Left lung (tissue), 10 donors: ENCODE measurements around the gene DOCK4. TPM values are rescaled to one million over a fixed set of nuclear protein-coding genes. Genes with fewer than 3 reads are reported as not detected.

Source experiments
- ATAC-seq: fragments of 200-7000 bp; cut with Tn5 transposase; one replicate; pipeline ENCODE4 v1.9.1; 2020; ENCODE audit warnings: moderate library complexity
- DNase-seq, 4 donors: peaks; one replicate each; pipeline ENCODE4 v3.0.0-alpha.2; 2013 to 2020
- H3K27ac ChIP-seq, 2 donors: fragments of 200-600 bp; sonication (generic) in 1 of 2; one replicate each; pipeline versions ENCODE4 v1.5.0 to v1.8.0; 2020 to 2021
- H3K27me3 ChIP-seq, 2 donors: fragments of 200-600 bp; sonication (generic) in 1 of 2; one replicate each; pipeline versions ENCODE4 v1.5.0 to v1.8.0; 2020 to 2021
- H3K36me3 ChIP-seq, 2 donors: fragments of 200-600 bp; sonication (generic) in 1 of 2; one replicate each; pipeline versions ENCODE4 v1.5.0 to v1.8.0; 2020 to 2021
- H3K4me1 ChIP-seq, 2 donors: fragments of 200-600 bp; one replicate each; pipeline ENCODE4 v1.8.0; 2021
- H3K4me3 ChIP-seq, 2 donors: fragments of 200-600 bp; sonication (generic) in 1 of 2; one replicate each; pipeline versions ENCODE4 v1.5.0 to v1.8.0; 2020 to 2021; ENCODE audit warnings: mild to moderate bottlenecking in 1 of 2
- H3K9me3 ChIP-seq, 2 donors: fragments of 200-600 bp; sonication (generic) in 1 of 2; one replicate each; pipeline versions ENCODE4 v1.5.0 to v1.8.0; 2020 to 2021
- CTCF ChIP-seq, 2 donors: fragments of 200-600 bp; sonication (generic) in 1 of 2; IDR thresholded peaks; one replicate each; pipeline versions ENCODE4 v1.5.0 to v1.8.0; 2021; ENCODE audit warnings: antibody characterized with exemption in 2 of 2
- intact Hi-C, 2 donors: fragments of 100-400 bp; cut with DNase I; formaldehyde crosslinking; loops; one replicate each; pipeline versions ENCODE4 v1.11.2 to v1.14.2; 2022
- polyA plus RNA-seq, 6 donors: library from polyadenylated mRNA; unstranded; fragments of 120-200 nt; gene quantifications; one replicate each; pipeline ENCODE4 v1.2.1, GENCODE V29; 2013; ENCODE audit not compliant: insufficient read length in 6 of 6
- total RNA-seq, 2 donors: library from RNA; stranded (reverse); fragmentation: NEBNext Ultra II Directional; extraction: Animal tissue kit (Norgen Biotek cat#: 25700); gene quantifications; one replicate each; pipeline ENCODE4 v1.2.1, GENCODE V29; 2021
- donor health status: DM: no; HTN: yes; CAD: no.
- donor health status: DM: no; HTN: no; CAD: no.

Gene DOCK4
- total and polyA plus RNA-seq, 8 donors: 38.9 to 64.3 (median 52.5) TPM

DNA sequence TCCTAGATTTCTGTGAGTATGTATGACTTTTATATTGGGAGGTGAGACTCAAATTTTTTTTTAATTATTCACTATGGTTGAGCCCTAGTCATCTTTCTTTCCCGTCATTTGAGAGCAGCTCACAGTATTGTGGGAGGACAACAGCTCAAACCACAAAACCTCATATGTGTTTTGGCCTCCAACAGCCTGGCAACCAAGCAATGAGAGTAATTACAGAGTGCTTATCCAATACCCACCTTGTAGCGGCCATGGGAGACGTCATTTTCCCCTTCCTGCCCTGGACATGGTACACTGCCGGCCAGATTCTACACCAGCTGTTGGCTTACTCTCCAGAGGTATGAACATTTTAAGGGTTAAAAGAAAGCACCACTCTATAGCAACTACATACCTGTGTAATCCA, 49.1 kb downstream of the DOCK4 start:
- H3K27ac ChIP-seq: peak overlapping the region in 1 of 2 donors; percentile 7
- H3K9me3 ChIP-seq: no peaks in the 10 kb centered on the region
- no peaks in the 10 kb centered on the region for H3K27me3 ChIP-seq
- H3K4me1 ChIP-seq: peaks cover 26 to 37% of the 10 kb centered on the region in 2 donors
- peak; percentile 26 for ATAC-seq
- H3K36me3 ChIP-seq: no peaks in the 10 kb centered on the region
- DNase-seq: no peak
- intact Hi-C loops: no loop called here
- no peak for TF ChIP-seq CTCF (IDR thresholded peaks at IDR 0.05)
- H3K4me3 ChIP-seq: no peak overlapping the region

GRCh38 chr7:112156412-112156811, 49.8 kb downstream of the DOCK4 start:
- peak overlapping the region in 1 of 2 donors; percentile 18 for H3K27ac ChIP-seq
- ATAC-seq (peak; percentile 20), DNase-seq (no peak)
- peaks cover 20 to 30% of the 10 kb centered on the region in 2 donors for H3K4me1 ChIP-seq
- intact Hi-C loops: no loop called here
- H3K36me3 ChIP-seq: no peaks in the 10 kb centered on the region
- no peaks in the 10 kb centered on the region for H3K27me3 ChIP-seq
- H3K9me3 ChIP-seq: no peaks in the 10 kb centered on the region
- TF ChIP-seq CTCF (IDR thresholded peaks at IDR 0.05): no peak
- H3K4me3 ChIP-seq: no peak overlapping the region

GRCh38 chr7:112154690-112155089, 51.5 kb downstream of the DOCK4 start:
- ATAC-seq: no peak
- no peaks in the 10 kb centered on the region for H3K27me3 ChIP-seq
- intact Hi-C loops: no loop called here
- H3K36me3 ChIP-seq: no peaks in the 10 kb centered on the region
- H3K27ac ChIP-seq: peak overlapping the region in 1 of 2 donors; percentile 33
- H3K4me3 ChIP-seq: no peak overlapping the region
- H3K9me3 ChIP-seq: no peaks in the 10 kb centered on the region
- no peak for DNase-seq
- peaks cover 5 to 13% of the 10 kb centered on the region in 2 donors for H3K4me1 ChIP-seq
- TF ChIP-seq CTCF (IDR thresholded peaks at IDR 0.05): no peak

GRCh38 chr7:112152186-112152585, 54.0 kb downstream of the DOCK4 start:
- H3K27ac ChIP-seq: no peak overlapping the region
- no peak for TF ChIP-seq CTCF (IDR thresholded peaks at IDR 0.05)
- intact Hi-C loops: no loop called here
- DNase-seq: no peak
- no peak overlapping the region for H3K4me3 ChIP-seq
- no peaks in the 10 kb centered on the region for H3K9me3 ChIP-seq
- H3K27me3 ChIP-seq: no peaks in the 10 kb centered on the region
- H3K4me1 ChIP-seq: peaks cover 5 to 7% of the 10 kb centered on the region in 2 donors
- H3K36me3 ChIP-seq: no peaks in the 10 kb centered on the region
- no peak for ATAC-seq

- Histone ChIP-seq H3K4me1 (peaks cover 0 to 7% of the 10 kb centered on the region in 2 donors), H3K36me3 (no peaks in the 10 kb centered on the region), H3K27me3 (no peaks in the 10 kb centered on the region), H3K27ac (no peak overlapping the region), H3K4me3 (no peak overlapping the region), H3K9me3 (no peaks in the 10 kb centered on the region)
- DNase-seq (no peak), ATAC-seq (no peak)
- intact Hi-C loops: no loop called here
- no peak for TF ChIP-seq CTCF (IDR thresholded peaks at IDR 0.05)
Observed at GRCh38 chr7:112150823-112151641, 55.2 kb downstream of the DOCK4 start.
